Chondrocyte (in vitro differentiated cells): Measurements from ENCODE around the gene STXBP5. TPM values are rescaled to one million over a fixed set of nuclear protein-coding genes. Genes with fewer than 3 reads are reported as not detected.

Experiments
- DNase-seq: peaks from one replicate; pipeline ENCODE4 v3.0.0; 2021; ENCODE audit warnings: mixed read lengths, low spot score
- H3K27ac Mint-ChIP-seq: one replicate; pipeline ENCODE4 v1.8.0; 2021; ENCODE audit warnings: mild to moderate bottlenecking, moderate library complexity, mixed read lengths; ENCODE audit not compliant: unreplicated experiment
- H3K27me3 Mint-ChIP-seq: 2 replicates; pipeline ENCODE4 v1.8.0; 2021; ENCODE audit warnings: low read depth, mixed read lengths
- H3K36me3 Mint-ChIP-seq: 2 replicates; pipeline ENCODE4 v1.8.0; 2021; ENCODE audit warnings: low read depth, mixed read lengths
- H3K4me1 Mint-ChIP-seq: 2 replicates; pipeline ENCODE4 v1.8.0; 2021; ENCODE audit warnings: low read depth, mild to moderate bottlenecking, mixed read lengths
- H3K4me3 Mint-ChIP-seq: one replicate; pipeline ENCODE4 v1.8.0; 2021; ENCODE audit warnings: mild to moderate bottlenecking, moderate library complexity, mixed read lengths; ENCODE audit not compliant: unreplicated experiment
- H3K9me3 Mint-ChIP-seq: 2 replicates; pipeline ENCODE4 v1.8.0; 2021; ENCODE audit warnings: low read depth, mixed read lengths
- total RNA-seq: library from RNA; stranded (reverse); gene quantifications from 3 replicates; pipeline ENCODE4 v1.2.1, GENCODE V29; 2021
- TF ChIP-seq, protein P1 (sequence below): fragments of 200-600 bp; sonication (generic); IDR thresholded peaks from 2 replicates; pipeline ENCODE4 v1.5.0; 2021; ENCODE audit warnings: antibody characterized with exemption, mild to moderate bottlenecking, moderate library complexity

Gene STXBP5
- total RNA-seq, 1 donor from 2014 or later = 30.8 TPM

- DNase-seq = no peak
- Mint-ChIP-seq H3K4me3 (no peak overlapping the region), H3K9me3 (no peaks in the 10 kb centered on the region), H3K36me3 (peaks cover 8% of the 10 kb centered on the region), H3K27me3 (no peaks in the 10 kb centered on the region), H3K27ac (peak overlapping the region; percentile 33), H3K4me1 (peaks cover 44% of the 10 kb centered on the region)
- TF ChIP-seq, protein P1, sequence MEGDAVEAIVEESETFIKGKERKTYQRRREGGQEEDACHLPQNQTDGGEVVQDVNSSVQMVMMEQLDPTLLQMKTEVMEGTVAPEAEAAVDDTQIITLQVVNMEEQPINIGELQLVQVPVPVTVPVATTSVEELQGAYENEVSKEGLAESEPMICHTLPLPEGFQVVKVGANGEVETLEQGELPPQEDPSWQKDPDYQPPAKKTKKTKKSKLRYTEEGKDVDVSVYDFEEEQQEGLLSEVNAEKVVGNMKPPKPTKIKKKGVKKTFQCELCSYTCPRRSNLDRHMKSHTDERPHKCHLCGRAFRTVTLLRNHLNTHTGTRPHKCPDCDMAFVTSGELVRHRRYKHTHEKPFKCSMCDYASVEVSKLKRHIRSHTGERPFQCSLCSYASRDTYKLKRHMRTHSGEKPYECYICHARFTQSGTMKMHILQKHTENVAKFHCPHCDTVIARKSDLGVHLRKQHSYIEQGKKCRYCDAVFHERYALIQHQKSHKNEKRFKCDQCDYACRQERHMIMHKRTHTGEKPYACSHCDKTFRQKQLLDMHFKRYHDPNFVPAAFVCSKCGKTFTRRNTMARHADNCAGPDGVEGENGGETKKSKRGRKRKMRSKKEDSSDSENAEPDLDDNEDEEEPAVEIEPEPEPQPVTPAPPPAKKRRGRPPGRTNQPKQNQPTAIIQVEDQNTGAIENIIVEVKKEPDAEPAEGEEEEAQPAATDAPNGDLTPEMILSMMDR = no peak
These were observed 17.5 kb downstream of the STXBP5 start for GRCh38 chr6:147221739-147222138.

DNA sequence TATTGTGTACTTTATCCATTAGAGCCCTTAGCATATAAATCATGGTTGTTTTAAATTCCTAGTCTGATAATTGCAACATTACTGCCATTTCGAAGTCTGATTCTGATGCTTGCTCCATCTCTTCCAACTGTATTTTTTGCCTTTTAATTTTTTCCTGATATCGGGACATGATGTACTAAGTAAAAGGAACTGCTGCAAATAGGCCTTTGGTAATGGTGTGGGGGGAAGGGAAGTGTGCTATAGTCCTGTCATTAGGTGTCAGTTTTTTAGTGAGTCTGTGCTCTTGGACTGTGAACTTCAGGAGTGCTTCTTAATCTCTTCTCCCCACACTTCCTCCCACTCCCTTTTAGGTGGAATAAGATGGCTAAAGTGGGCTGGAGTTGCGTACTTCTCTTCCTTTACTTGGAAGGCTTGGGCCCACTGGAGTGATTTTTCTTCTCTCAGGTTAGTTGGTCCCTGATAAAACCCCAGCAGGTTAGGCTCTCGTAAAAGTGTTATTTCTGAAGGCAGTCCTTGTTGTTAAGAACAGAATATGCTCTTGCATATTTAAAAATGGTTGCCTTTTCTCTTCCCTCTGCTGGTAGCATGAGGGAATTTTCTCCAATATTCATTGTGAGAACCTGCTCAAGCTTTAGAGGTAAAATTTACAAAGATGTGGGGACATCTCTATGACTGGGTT lies 18.1 kb downstream of the STXBP5 start:
- Mint-ChIP-seq H3K9me3 (no peaks in the 10 kb centered on the region), H3K27me3 (no peaks in the 10 kb centered on the region), H3K4me3 (no peak overlapping the region), H3K27ac (no peak overlapping the region), H3K4me1 (peaks cover 43% of the 10 kb centered on the region), H3K36me3 (peaks cover 8% of the 10 kb centered on the region)
- TF ChIP-seq, protein P1 = peak; percentile 76
- DNase-seq = no peak

DNA sequence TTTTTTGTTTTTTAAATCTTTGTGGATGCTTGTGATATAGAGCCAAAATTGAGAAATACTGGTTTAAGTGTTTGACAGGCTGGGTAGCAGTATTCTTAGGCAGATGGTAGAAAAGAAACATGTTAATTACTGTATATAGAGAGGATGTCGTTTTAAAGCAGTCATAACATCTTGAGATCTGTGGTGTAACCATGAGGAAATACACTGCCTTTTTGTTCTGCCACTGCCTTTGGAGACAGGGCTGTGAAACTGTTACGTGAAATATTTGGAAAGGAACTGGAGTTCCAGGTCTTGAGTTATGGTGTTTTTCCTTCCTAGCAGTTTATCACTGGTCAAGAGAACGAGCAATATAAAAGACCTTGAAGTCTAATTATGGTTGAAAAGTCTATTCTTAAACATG lies 19.5 kb downstream of the STXBP5 start:
- H3K27me3 Mint-ChIP-seq = no peaks in the 10 kb centered on the region
- TF ChIP-seq, protein P1 = no peak

DNA sequence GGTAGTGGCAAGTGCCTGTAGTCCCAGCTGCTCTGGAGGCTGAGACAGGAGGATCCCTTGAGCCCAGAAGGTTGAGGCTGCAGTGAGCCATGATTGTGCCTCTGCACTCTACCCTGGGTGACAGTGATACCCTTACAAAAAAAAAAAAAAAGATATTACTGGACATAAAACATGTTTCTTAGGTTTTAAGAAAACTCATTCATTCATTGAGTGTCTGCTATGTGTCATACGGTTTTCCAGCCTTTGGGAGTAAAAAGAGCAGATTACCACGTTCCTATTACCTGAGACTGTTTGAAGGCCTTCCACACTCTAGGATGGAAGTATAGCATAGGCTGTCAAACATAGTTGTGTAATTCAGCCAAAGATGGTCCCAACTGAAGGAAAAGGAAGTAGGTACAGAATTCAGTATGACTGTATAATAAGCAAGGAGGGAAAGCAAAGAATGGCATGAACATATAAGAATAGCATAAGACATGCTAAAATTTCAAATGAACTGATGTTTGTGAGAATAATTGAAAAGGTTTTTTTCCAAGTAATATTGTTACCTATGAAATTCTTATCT lies 22.0 kb downstream of the STXBP5 start:
- peaks cover 39% of the 10 kb centered on the region for H3K4me1 Mint-ChIP-seq
- no peaks in the 10 kb centered on the region for H3K36me3 Mint-ChIP-seq
- no peaks in the 10 kb centered on the region for H3K27me3 Mint-ChIP-seq
- H3K4me3 Mint-ChIP-seq = no peak overlapping the region
- TF ChIP-seq, protein P1 = no peak
- no peak overlapping the region for H3K27ac Mint-ChIP-seq
- H3K9me3 Mint-ChIP-seq = no peaks in the 10 kb centered on the region
- DNase-seq = no peak

More for the DNA sequence above, 19.5 kb downstream of the STXBP5 start:
- Mint-ChIP-seq H3K36me3 (peaks cover 4% of the 10 kb centered on the region), H3K4me1 (peaks cover 50% of the 10 kb centered on the region), H3K4me3 (no peak overlapping the region), H3K9me3 (no peaks in the 10 kb centered on the region), H3K27ac (no peak overlapping the region)
- no peak for DNase-seq

GRCh38 chr6:147226877-147227276 lies 22.7 kb downstream of the STXBP5 start:
- TF ChIP-seq, protein P1 = no peak
- Mint-ChIP-seq H3K4me1 (peaks cover 33% of the 10 kb centered on the region), H3K27me3 (no peaks in the 10 kb centered on the region), H3K4me3 (no peak overlapping the region), H3K27ac (no peak overlapping the region), H3K9me3 (no peaks in the 10 kb centered on the region), H3K36me3 (no peaks in the 10 kb centered on the region)
- no peak for DNase-seq
